GM18867 (cell line): ENCODE results near the gene ST6GALNAC3.
"Not testable (repeated sequence)": the region's sequence is repeated elsewhere in the genome, so short reads cannot be mapped to it uniquely, and the experiment has no call there.

Experiments
- ATAC-seq: cut with Tn5 transposase; IDR thresholded peaks from one replicate; pipeline ENCODE4 v1.9.1; 2021; ENCODE audit warnings: mild to moderate bottlenecking, moderate library complexity; ENCODE audit not compliant: unreplicated experiment

The ST6GALNAC3 gene

DNA sequence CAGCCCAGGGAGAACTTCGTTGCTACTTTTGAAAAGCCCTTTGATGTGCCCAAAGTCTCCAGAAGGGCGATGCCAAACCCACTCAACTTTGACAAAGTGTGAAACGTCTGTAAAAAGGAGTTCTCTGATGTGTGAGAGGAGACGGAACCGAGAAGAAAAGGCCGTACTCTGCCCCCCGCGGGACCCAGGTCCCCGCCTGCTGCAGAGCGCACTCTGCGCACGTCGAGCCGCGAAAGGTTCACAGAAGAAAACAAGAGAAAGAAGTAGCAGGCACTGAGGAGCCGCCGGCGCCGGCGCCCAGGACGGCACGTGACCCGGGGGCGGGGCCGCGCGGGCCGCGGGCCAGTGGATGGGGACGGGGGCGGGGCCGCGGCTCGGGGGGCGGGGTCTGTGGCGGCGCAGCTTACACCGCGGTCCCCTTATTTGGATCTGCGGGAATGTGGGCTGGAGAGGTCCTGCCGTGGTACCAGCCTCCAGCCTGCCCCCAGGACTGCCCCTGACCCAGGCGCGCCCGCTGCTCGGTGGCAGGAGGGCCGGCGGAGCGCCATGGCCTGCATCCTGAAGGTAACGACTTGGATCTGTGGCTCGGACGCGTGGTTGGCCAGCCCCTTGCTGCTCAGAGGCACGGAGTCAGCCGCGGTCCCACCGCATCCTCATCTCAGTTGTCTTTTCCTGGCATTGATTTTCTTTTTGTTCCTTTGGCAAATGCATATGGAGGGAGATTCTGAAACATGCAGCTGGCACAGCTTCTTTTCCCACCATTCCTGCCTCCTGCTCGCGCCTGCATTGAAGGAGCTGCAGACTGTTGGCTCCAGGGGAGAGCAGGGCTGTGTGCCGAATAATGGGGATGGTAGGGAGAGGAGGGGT is at the start of gene ST6GALNAC3:
TSS of gene ST6GALNAC3 (plus strand) at position 426 of the 867 bp plus-strand sequence.
- peak; percentile 96 for ATAC-seq

DNA sequence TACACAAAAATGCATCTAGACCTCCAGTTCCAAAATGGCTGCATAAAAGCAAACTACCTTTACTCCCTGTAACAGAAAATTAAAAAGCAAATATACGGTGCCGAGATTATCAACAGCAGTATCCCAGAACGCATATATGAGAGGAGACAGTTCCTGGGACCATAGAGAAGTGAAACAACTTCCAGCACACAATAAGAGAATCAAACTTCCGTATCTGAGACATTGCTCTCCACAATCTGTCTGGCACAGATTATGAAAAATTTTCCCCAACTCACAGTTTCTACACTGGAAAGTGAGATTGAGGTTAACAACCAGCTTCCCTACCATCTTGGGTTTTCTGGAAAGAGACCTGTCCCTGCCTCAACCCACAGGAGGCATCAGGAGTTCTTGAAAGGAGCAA is 47.2 kb upstream of the ST6GALNAC3 start:
- no peak for ATAC-seq

GRCh38 chr1:76029331-76029730 is 45.2 kb upstream of the ST6GALNAC3 start:
- ATAC-seq, result no peak

- ATAC-seq, result no peak
These were observed 43.0 kb upstream of the ST6GALNAC3 start for GRCh38 chr1:76031496-76031895.

GRCh38 chr1:76033800-76034475 is 40.6 kb upstream of the ST6GALNAC3 start:
- no peak for ATAC-seq

GRCh38 chr1:76035053-76035452 is 39.5 kb upstream of the ST6GALNAC3 start:
- no peak for ATAC-seq

DNA sequence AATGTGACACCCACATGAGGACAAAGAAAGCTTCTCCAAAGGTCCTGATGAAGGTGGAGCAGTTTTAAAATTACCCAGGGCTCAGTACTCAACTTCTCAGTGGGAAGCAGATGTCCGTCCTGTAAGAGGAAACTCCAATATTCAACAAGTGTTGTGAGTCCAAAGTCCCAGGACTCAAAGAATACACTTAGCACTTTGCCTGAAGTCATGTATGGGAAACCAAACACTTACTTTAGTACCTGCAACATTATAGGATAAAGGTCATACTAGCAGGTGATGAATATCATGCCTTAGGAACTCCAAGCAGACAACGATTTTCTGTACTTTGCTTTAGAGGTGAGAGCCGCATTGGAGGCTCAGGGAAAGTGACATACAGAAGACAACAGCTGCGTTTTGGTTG is 37.2 kb upstream of the ST6GALNAC3 start:
- ATAC-seq, result no peak

DNA sequence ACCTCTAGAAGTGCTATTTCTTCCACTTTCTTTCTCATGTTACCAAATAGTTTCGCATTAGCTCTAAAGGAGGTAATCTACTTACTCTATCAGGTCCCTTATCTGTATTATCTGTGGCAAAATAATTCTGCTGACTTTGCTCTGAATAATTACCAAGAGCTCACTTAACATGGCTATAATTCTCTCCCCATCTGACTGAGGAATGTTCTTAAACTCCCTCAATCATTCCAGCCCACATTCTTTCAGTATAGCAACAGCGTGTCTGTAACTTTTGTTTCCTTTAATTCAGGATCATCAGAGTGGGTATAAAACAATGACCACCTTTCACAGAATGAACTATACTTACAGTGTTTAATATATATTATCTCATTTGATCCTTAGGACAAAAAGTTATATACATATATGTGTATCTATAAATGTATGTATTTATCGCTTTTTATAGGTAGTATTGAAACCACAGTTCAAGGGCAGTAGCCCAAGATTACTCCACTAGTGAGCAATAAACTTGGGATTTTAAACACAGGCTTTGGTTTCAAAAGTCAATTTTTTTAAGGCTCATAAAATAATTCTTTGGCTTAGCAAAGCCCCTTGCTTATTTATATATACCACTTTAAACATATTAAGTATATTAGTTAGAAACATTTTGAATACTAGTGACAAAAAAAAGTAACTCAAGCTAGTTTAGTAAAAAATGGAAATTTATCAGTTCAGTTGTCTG is 36.1 kb upstream of the ST6GALNAC3 start:
- no peak for ATAC-seq

- no peak for ATAC-seq
These were observed 28.4 kb upstream of the ST6GALNAC3 start for GRCh38 chr1:76046149-76046548.

- ATAC-seq, result no peak
These were observed 26.3 kb upstream of the ST6GALNAC3 start for GRCh38 chr1:76048219-76048618.

GRCh38 chr1:76048926-76049325 is 25.6 kb upstream of the ST6GALNAC3 start:
- ATAC-seq, result no peak

GRCh38 chr1:76049498-76049897 is 25.0 kb upstream of the ST6GALNAC3 start:
- ATAC-seq, result no peak

DNA sequence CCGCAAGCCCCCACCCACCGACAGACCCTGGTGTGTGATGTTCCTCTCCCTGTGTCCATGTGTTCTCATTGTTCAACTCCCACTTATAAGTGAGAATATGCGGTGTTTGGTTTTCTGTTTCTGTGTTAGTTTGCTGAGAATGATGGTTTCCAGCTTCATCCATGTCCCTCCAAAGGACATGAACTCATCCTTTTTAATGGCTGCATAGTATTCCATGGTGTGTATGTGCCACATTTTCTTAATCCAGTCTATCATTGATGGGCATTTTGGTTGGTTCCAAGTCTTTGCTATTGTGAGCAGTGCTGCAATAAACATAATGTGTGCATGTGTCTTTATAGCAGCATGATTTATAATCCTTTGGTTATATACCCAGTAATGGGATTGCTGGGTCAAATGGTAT is 24.5 kb upstream of the ST6GALNAC3 start:
- ATAC-seq, result not testable (repeated sequence)

- ATAC-seq, result no peak
These were observed 21.5 kb upstream of the ST6GALNAC3 start for GRCh38 chr1:76053021-76053420.

DNA sequence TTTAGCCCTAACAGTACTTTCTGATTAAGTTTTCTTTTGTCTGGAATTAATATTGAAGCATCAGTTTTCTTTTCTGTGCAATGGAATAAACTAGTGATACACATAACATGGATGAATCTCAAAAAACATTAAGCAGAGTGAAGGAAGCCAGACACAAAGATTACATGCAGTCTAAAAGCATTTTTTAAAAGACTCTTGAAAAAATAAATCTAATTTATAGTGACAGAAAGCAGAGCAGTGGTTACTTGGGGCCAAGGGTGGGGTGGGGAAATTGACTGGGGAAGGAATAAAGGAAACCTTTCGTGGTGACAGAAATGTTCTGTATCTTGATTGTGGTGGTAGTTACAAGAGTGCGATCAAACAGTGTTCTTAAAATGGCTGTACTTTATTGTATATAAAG is 20.2 kb upstream of the ST6GALNAC3 start:
- no peak for ATAC-seq

DNA sequence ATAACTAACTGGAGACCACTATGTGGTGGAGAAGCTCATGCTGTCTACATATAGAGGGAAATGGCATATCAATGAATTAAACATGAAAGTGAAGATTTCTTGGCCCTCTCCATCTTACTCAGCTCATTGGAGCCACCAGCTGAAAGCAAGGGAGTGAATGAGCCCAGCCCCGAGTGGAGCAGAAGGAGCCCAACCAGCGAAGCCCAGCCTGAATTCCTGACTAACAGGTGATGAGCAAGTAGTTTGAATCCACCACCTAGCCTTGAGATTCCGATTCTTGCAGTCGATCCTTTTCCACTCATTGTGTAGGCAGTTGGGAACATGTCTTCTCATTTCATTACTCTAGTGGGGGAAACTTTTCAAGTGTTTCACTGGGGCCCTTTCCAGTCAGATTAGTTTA is 18.6 kb upstream of the ST6GALNAC3 start:
- no peak for ATAC-seq

- no peak for ATAC-seq
These were observed 15.1 kb upstream of the ST6GALNAC3 start for GRCh38 chr1:76059451-76059850.

DNA sequence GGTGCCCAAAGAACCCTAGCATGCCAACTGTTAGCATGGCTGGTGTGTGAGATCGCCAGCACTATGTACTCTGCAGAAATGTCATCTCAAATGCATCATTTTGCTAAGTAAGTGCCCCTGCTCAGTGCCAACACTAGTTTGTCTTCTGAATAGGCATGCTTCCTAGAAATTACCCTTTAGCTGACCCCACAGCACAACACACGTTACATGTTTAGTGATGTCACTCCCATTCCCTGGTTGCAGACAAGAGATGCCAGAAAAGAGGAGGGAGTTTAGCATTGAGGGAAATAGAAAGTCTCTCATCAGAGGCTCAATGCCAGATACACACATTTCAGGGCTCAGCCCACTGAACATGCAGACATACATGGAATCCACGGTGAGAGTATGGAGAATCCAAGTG is 9.3 kb upstream of the ST6GALNAC3 start:
- ATAC-seq, result no peak

DNA sequence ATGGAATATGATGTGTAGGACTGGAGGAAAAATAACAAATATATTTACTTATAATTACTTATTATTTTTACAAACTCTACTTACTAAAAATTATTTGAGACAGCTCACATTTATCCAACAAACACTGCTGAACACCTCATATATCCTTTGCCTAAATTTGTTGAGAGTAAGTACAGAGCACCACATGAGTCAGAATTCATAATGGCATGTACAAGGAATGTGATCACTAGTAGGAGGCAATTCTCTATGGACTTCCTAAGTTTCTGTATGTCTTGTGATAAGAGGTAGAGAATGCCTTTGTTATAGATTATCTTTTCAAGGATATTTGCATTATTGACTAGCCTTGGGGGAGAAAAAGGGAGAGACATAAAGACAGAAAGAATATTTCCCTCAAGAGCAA is 8.2 kb upstream of the ST6GALNAC3 start:
- ATAC-seq, result no peak

- no peak for ATAC-seq
These were observed 6.0 kb upstream of the ST6GALNAC3 start for GRCh38 chr1:76068542-76068941.

DNA sequence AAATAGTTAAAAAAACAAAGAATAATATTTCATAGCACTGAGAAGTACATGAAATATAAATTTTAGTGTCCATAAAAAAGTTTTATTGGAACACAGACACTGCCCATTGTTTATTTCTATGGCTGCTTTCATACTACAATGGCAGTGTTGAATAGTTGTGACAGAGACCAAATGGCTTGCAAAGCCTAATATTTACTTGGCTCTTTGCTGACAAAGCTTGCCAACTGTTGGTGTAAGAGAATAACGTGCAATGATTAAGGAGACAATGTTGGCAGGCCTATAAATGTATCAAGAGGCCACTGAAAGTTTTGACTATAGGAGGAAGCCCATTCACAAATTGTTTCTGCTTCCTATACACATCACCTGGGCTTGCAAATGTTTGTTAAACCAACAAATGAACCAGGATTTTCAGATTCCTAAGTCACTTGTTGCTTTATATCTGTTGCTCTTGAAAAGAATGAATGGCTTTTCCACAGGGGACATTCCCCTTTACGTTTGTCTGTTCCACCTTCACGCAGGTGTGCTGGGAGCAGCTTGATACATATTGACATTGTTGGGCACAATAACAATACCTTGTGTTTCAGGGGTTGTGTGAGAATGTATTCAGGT is 5.5 kb upstream of the ST6GALNAC3 start:
- ATAC-seq, result no peak
